HepG2 (cell line): ENCODE results near the gene TSSK3. TPM values are rescaled to one million over a fixed set of nuclear protein-coding genes. Genes with fewer than 3 reads are reported as not detected.
A peak's percentile ranks its signal among the peaks of the same experiment; 100 is the strongest.

Experiments used
- ARNT2 ChIP-seq: sonication (generic); formaldehyde crosslinking; IDR thresholded peaks from 2 replicates; pipeline ENCODE4 v1.8.0; 2022; ENCODE audit warnings: mild to moderate bottlenecking, low read depth, missing genetic modification reagents, moderate library complexity
- ATF2 ChIP-seq: sonication (generic); formaldehyde crosslinking; IDR thresholded peaks from 2 replicates; pipeline ENCODE4 v1.4.0; 2020; ENCODE audit warnings: missing genetic modification reagents
- CSRNP2 ChIP-seq: sonication (generic); formaldehyde crosslinking; conservative IDR thresholded peaks from 2 replicates; pipeline ENCODE4 v1.8.0; 2022; ENCODE audit warnings: low read depth, missing genetic modification reagents
- DPF2 ChIP-seq: sonication (generic); formaldehyde crosslinking; IDR thresholded peaks from 2 replicates; pipeline ENCODE4 v1.4.0; 2020; ENCODE audit warnings: mild to moderate bottlenecking, low read depth, missing genetic modification reagents, borderline replicate concordance
- FOXC1 ChIP-seq: sonication (generic); formaldehyde crosslinking; IDR thresholded peaks from 2 replicates; pipeline ENCODE4 v1.8.0; 2022; ENCODE audit warnings: mild to moderate bottlenecking, missing genetic modification reagents, borderline replicate concordance
- HMG20B ChIP-seq: conservative IDR thresholded peaks from 2 replicates; pipeline ENCODE4 v1.6.1; 2016; ENCODE audit warnings: missing genetic modification reagents, missing compliant biosample characterization
- KAT7 ChIP-seq: IDR thresholded peaks from 2 replicates; pipeline ENCODE4 v1.6.1; 2018; ENCODE audit warnings: borderline replicate concordance, missing compliant biosample characterization
- RNF2 ChIP-seq: fragments of 450-650 bp; conservative IDR thresholded peaks from 2 replicates; pipeline ENCODE4 v1.6.1; 2016; ENCODE audit warnings: low read depth
- SALL2 ChIP-seq: sonication (generic); formaldehyde crosslinking; IDR thresholded peaks from 2 replicates; pipeline ENCODE4 v1.8.1; 2023; ENCODE audit warnings: mild to moderate bottlenecking, missing genetic modification reagents, inconsistent platforms
- SATB2 ChIP-seq: sonication (generic); formaldehyde crosslinking; IDR thresholded peaks from 2 replicates; pipeline ENCODE4 v1.5.0; 2020; ENCODE audit warnings: missing genetic modification reagents
- SMARCC2 ChIP-seq: fragments of 450-650 bp; IDR thresholded peaks from 2 replicates; pipeline ENCODE4 v1.6.1; 2017; ENCODE audit warnings: antibody characterized with exemption, mild to moderate bottlenecking
- TBX3 ChIP-seq: fragments of 450-650 bp; IDR thresholded peaks from 2 replicates; pipeline ENCODE4 v1.6.1; 2017; ENCODE audit warnings: antibody characterized with exemption, mild to moderate bottlenecking, inconsistent platforms, borderline replicate concordance
- XBP1 ChIP-seq: sonication (generic); formaldehyde crosslinking; IDR thresholded peaks from 2 replicates; pipeline ENCODE4 v1.5.0; 2020; ENCODE audit warnings: missing genetic modification reagents
- YEATS2 ChIP-seq: sonication (generic); formaldehyde crosslinking; IDR thresholded peaks from 2 replicates; pipeline ENCODE4 v1.4.0; 2020; ENCODE audit warnings: missing genetic modification reagents, borderline replicate concordance
- ZBTB1 ChIP-seq: sonication (generic); formaldehyde crosslinking; IDR thresholded peaks from 2 replicates; pipeline ENCODE4 v1.4.0; 2020; ENCODE audit warnings: missing genetic modification reagents, borderline replicate concordance
- ZNF160 ChIP-seq: sonication (generic); formaldehyde crosslinking; IDR thresholded peaks from 2 replicates; pipeline ENCODE4 v1.8.0; 2022; ENCODE audit warnings: mild to moderate bottlenecking, inconsistent platforms, missing genetic modification reagents
- ZNF430 ChIP-seq: sonication (generic); formaldehyde crosslinking; IDR thresholded peaks from 2 replicates; pipeline ENCODE4 v1.9.0; 2021; ENCODE audit warnings: mild to moderate bottlenecking, missing genetic modification reagents
- ZNF496 ChIP-seq: sonication (generic); formaldehyde crosslinking; IDR thresholded peaks from 2 replicates; pipeline ENCODE4 v1.8.1; 2023; ENCODE audit warnings: mild to moderate bottlenecking, moderate library complexity, missing genetic modification reagents; ENCODE audit not compliant: insufficient replicate concordance
- ZNF530 ChIP-seq: sonication (generic); formaldehyde crosslinking; IDR thresholded peaks from 2 replicates; pipeline ENCODE4 v1.5.0; 2020; ENCODE audit warnings: low read depth, mild to moderate bottlenecking, missing genetic modification reagents
- ZNF7 ChIP-seq: IDR thresholded peaks from 2 replicates; pipeline ENCODE4 v1.6.1; 2016; ENCODE audit warnings: missing biosample characterization, missing genetic modification reagents
- ZNF772 ChIP-seq: sonication (generic); formaldehyde crosslinking; IDR thresholded peaks from 2 replicates; pipeline ENCODE4 v1.5.0; 2020; ENCODE audit warnings: mild to moderate bottlenecking, missing genetic modification reagents
- polyA plus RNA-seq, 8 experiments: library from polyadenylated mRNA; depleted of rRNA in 3 of 8; stranded (reverse) in 7 of 8; unstranded in 1 of 8; fragments of >200 nt; fragmentation: Illumina TruSeq in 4 of 8; extraction: Trizol in 4 of 8; gene quantifications; 2 replicates each; pipeline versions ENCODE4 v1.2.1 to v1.2.3, GENCODE V29; 2011 to 2016; ENCODE audit warnings: low read depth in 4 of 8, missing spikeins in 1 of 8, mixed read lengths in 1 of 8; ENCODE audit not compliant: insufficient read depth in 1 of 8
- total RNA-seq, 5 experiments: library from RNA; depleted of rRNA; stranded (reverse); fragments of >200 nt; fragmentation: Illumina TruSeq; extraction: Trizol; gene quantifications; 2 replicates each; pipeline ENCODE4 v1.2.3, GENCODE V29; 2016; ENCODE audit warnings: low read depth in 1 of 5
- TF ChIP-seq, protein P1 (sequence below): sonication (generic); formaldehyde crosslinking; IDR thresholded peaks from 2 replicates; pipeline ENCODE4 v1.4.0; 2020; ENCODE audit warnings: missing genetic modification reagents
- TF ChIP-seq, protein P2 (sequence below): sonication (generic); formaldehyde crosslinking; IDR thresholded peaks from 2 replicates; pipeline ENCODE4 v1.4.0; 2020; ENCODE audit warnings: mild to moderate bottlenecking, missing genetic modification reagents

The TSSK3 gene
- total and polyA plus RNA-seq, 2 of the 13 experiments (the other 11 are each of a cell fraction or from before 2014, with no cell fraction given): 1.0 to 1.1 TPM

DNA sequence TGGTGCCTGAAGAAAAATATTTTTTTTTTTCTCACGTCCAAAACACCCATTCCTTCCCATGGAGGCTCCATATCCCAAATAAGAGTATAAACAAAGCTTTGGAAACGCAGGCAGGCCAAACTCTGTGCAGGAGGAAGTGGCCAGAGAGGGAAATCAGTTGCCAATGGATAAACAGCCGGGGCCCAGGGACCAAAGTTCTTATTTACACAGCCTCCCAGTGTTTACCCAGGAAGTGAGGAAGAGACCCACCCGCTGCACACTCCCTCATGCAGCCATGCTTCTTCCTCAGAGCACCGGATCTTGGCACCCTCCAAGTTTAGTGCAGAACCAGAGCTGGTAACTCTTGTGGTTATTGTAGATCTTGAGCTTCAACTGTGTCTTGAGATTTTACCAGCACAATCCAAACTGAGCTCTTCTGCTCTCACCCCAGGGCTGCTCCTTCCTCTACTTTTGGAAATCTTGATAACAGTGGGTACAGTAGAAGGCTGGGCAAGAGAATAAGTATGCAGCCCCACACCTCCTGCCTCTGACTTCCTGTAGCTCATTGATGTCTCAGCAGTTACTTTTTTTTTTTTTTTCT is 40.5 kb upstream of the TSSK3 start (continued):
- TF ChIP-seq ZNF496 (CRISPR knock-in tag) (no peak), ZNF160 (no peak), YEATS2 (CRISPR knock-in tag) (peak; percentile 64; the same call in 1 of the 2 replicates), ZNF7 (no peak), RNF2 (no peak), ZNF430 (CRISPR knock-in tag) (no peak), TBX3 (no peak), CSRNP2 (CRISPR knock-in tag) (no peak), KAT7 (CRISPR knock-in tag) (no peak), ATF2 (CRISPR knock-in tag) (peak; percentile 45; the same call in 1 of the 2 replicates), SATB2 (no peak), XBP1 (CRISPR knock-in tag) (no peak), ZNF772 (CRISPR knock-in tag) (no peak), ARNT2 (CRISPR knock-in tag) (no peak), DPF2 (CRISPR knock-in tag) (peak; percentile 90), FOXC1 (CRISPR knock-in tag) (no peak; the same call in 1 of the 2 replicates), ZBTB1 (CRISPR knock-in tag) (no peak), ZNF530 (CRISPR knock-in tag) (no peak), SMARCC2 (no peak), SALL2 (CRISPR knock-in tag) (no peak), HMG20B (CRISPR knock-in tag) (peak; percentile 82; the same call in 1 of the 2 replicates)
- TF ChIP-seq, protein P1, sequence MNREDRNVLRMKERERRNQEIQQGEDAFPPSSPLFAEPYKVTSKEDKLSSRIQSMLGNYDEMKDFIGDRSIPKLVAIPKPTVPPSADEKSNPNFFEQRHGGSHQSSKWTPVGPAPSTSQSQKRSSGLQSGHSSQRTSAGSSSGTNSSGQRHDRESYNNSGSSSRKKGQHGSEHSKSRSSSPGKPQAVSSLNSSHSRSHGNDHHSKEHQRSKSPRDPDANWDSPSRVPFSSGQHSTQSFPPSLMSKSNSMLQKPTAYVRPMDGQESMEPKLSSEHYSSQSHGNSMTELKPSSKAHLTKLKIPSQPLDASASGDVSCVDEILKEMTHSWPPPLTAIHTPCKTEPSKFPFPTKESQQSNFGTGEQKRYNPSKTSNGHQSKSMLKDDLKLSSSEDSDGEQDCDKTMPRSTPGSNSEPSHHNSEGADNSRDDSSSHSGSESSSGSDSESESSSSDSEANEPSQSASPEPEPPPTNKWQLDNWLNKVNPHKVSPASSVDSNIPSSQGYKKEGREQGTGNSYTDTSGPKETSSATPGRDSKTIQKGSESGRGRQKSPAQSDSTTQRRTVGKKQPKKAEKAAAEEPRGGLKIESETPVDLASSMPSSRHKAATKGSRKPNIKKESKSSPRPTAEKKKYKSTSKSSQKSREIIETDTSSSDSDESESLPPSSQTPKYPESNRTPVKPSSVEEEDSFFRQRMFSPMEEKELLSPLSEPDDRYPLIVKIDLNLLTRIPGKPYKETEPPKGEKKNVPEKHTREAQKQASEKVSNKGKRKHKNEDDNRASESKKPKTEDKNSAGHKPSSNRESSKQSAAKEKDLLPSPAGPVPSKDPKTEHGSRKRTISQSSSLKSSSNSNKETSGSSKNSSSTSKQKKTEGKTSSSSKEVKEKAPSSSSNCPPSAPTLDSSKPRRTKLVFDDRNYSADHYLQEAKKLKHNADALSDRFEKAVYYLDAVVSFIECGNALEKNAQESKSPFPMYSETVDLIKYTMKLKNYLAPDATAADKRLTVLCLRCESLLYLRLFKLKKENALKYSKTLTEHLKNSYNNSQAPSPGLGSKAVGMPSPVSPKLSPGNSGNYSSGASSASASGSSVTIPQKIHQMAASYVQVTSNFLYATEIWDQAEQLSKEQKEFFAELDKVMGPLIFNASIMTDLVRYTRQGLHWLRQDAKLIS (CRISPR knock-in tag): no peak
- TF ChIP-seq, protein P2, sequence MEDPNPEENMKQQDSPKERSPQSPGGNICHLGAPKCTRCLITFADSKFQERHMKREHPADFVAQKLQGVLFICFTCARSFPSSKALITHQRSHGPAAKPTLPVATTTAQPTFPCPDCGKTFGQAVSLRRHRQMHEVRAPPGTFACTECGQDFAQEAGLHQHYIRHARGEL (CRISPR knock-in tag): no peak
